ENCODE results near the gene ZBTB7C.

The ZBTB7C gene

GRCh38 chr18:48345596-48345995, 63.6 kb downstream of the ZBTB7C start:
- TF ChIP-seq EZH2phosphoT487 (IDR thresholded peaks at IDR 0.05; ENCODE audit: borderline replicate concordance) (no peak), CTCF (conservative IDR thresholded peaks at IDR 0.05; ENCODE audit: low read length) (peak; percentile 59)
- H3K9me3 ChIP-seq (ENCODE audit: insufficient read depth, low read depth, low read length), result no peaks in the 10 kb centered on the region
- H4K20me1 ChIP-seq (ENCODE audit: insufficient read depth, low read length, poor library complexity, severe bottlenecking), result no peaks in the 10 kb centered on the region
- no peaks in the 10 kb centered on the region for H3F3A ChIP-seq (ENCODE audit: low read depth)
- no peak overlapping the region for H3K4me2 ChIP-seq (ENCODE audit: low read depth, low read length, poor library complexity, severe bottlenecking)
- no peaks in the 10 kb centered on the region for H3K27me3 ChIP-seq (ENCODE audit: insufficient read depth, low read length, poor library complexity, severe bottlenecking)
- peak overlapping the region; percentile 65 for H2AFZ ChIP-seq (ENCODE audit: low read length)
- H3K9ac ChIP-seq (ENCODE audit: low read depth, low read length, poor library complexity, severe bottlenecking), result peak overlapping the region; percentile 21
- no peaks in the 10 kb centered on the region for H3K36me3 ChIP-seq (ENCODE audit: insufficient read depth, low read length)
- no peaks in the 10 kb centered on the region for H3K9me2 ChIP-seq (replicated peaks; ENCODE audit: low read depth, low read length)
- H3K4me3 ChIP-seq (ENCODE audit: low read length, poor library complexity, severe bottlenecking), result no peak overlapping the region
- peaks cover 23% of the 10 kb centered on the region for H3K4me1 ChIP-seq (ENCODE audit: insufficient read depth, low read length, poor library complexity, severe bottlenecking)
- H3K79me2 ChIP-seq (ENCODE audit: insufficient read depth, low read length), result no peaks in the 10 kb centered on the region

GRCh38 chr18:48342581-48342980, 66.6 kb downstream of the ZBTB7C start:
- Histone ChIP-seq H3K79me2 (ENCODE audit: insufficient read depth, low read length) (no peaks in the 10 kb centered on the region), H3K4me1 (ENCODE audit: insufficient read depth, low read length, poor library complexity, severe bottlenecking) (peaks cover 23% of the 10 kb centered on the region), H4K20me1 (ENCODE audit: insufficient read depth, low read length, poor library complexity, severe bottlenecking) (no peaks in the 10 kb centered on the region), H3K27me3 (ENCODE audit: insufficient read depth, low read length, poor library complexity, severe bottlenecking) (no peaks in the 10 kb centered on the region), H3F3A (ENCODE audit: low read depth) (no peaks in the 10 kb centered on the region), H3K9ac (ENCODE audit: low read depth, low read length, poor library complexity, severe bottlenecking) (no peak overlapping the region), H3K9me3 (ENCODE audit: insufficient read depth, low read depth, low read length) (no peaks in the 10 kb centered on the region), H3K4me3 (ENCODE audit: low read length, poor library complexity, severe bottlenecking) (no peak overlapping the region), H3K36me3 (ENCODE audit: insufficient read depth, low read length) (no peaks in the 10 kb centered on the region), H3K9me2 (replicated peaks; ENCODE audit: low read depth, low read length) (no peaks in the 10 kb centered on the region), H3K4me2 (ENCODE audit: low read depth, low read length, poor library complexity, severe bottlenecking) (no peak overlapping the region), H2AFZ (ENCODE audit: low read length) (no peak overlapping the region)
- TF ChIP-seq EZH2phosphoT487 (IDR thresholded peaks at IDR 0.05; ENCODE audit: borderline replicate concordance) (no peak), CTCF (conservative IDR thresholded peaks at IDR 0.05; ENCODE audit: low read length) (no peak)

- Histone ChIP-seq H3K4me2 (ENCODE audit: low read depth, low read length, poor library complexity, severe bottlenecking) (no peak overlapping the region), H3K4me3 (ENCODE audit: low read length, poor library complexity, severe bottlenecking) (no peak overlapping the region), H3K4me1 (ENCODE audit: insufficient read depth, low read length, poor library complexity, severe bottlenecking) (peaks cover 23% of the 10 kb centered on the region), H3F3A (ENCODE audit: low read depth) (no peaks in the 10 kb centered on the region), H2AFZ (ENCODE audit: low read length) (no peak overlapping the region), H3K36me3 (ENCODE audit: insufficient read depth, low read length) (no peaks in the 10 kb centered on the region), H3K9me3 (ENCODE audit: insufficient read depth, low read depth, low read length) (no peaks in the 10 kb centered on the region), H3K79me2 (ENCODE audit: insufficient read depth, low read length) (no peaks in the 10 kb centered on the region), H3K27me3 (ENCODE audit: insufficient read depth, low read length, poor library complexity, severe bottlenecking) (no peaks in the 10 kb centered on the region), H3K9me2 (replicated peaks; ENCODE audit: low read depth, low read length) (no peaks in the 10 kb centered on the region), H4K20me1 (ENCODE audit: insufficient read depth, low read length, poor library complexity, severe bottlenecking) (no peaks in the 10 kb centered on the region), H3K9ac (ENCODE audit: low read depth, low read length, poor library complexity, severe bottlenecking) (no peak overlapping the region)
- TF ChIP-seq CTCF (conservative IDR thresholded peaks at IDR 0.05; ENCODE audit: low read length) (no peak), EZH2phosphoT487 (IDR thresholded peaks at IDR 0.05; ENCODE audit: borderline replicate concordance) (no peak)
These were observed 67.1 kb downstream of the ZBTB7C start for GRCh38 chr18:48342125-48342524.

Data from Loucy (cell line).